ENCODE measurements around the gene TACC2.

- TF ChIP-seq CTCF (conservative IDR thresholded peaks at IDR 0.05; ENCODE audit: low read length): no peak
- no peak for TF ChIP-seq EZH2phosphoT487 (IDR thresholded peaks at IDR 0.05; ENCODE audit: borderline replicate concordance, low read depth, low read length)
Observed at GRCh38 chr10:122096705-122097104, 107.7 kb downstream of the TACC2 start.

Data from OCI-LY7 (cell line).